GM18507 (cell line): Measurements from ENCODE around the gene RAB30.
A peak's percentile ranks its signal among the peaks of the same experiment; 100 is the strongest.
"Not testable (repeated sequence)": the region's sequence is repeated elsewhere in the genome, so short reads cannot be mapped to it uniquely, and the experiment has no call there.

ENCODE experiments used
- DNase-seq: peaks from one replicate; pipeline ENCODE4 v3.0.0; 2011; ENCODE audit warnings: low read depth; ENCODE audit not compliant: insufficient read length; ENCODE audit errors: extremely low spot score
- FAIRE-seq: peaks from 2 replicates; lab custom pipeline; 2011; peaks lifted over from hg19 to GRCh38; lab: Jason Lieb, UNC

Gene RAB30

DNA sequence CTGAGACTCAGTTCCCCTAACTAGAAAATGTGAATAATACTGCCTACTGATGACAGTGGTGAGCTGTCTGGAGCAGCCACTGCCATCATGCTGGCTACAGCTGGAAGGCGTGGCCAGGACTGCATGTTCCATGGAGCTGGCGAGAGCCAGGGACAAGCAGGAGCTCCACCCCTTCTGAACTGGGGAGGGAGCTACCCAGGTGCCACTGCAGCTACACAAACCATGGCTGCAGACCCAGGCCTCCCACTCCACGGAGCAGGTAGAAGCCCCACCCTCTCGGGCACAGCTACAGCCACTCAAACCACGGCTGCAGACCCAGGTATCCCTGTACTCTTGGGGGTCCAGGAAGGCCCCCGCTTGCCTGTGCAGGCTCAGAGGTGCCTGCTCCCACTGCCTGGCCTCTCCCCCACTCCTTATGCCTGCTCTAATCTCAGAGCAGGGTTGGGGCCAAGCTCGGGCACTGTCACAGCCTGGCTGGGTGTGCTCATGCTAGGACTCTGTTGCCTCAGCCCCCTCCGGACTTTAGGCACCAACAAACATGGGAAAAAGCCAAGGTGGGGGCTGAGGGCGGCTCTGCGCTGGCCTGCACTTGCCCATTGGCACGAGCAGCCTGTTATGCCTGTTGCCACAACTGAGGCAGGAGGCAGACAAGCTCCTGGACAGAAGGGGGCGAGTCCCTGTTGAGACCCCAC, 51.7 kb downstream of the RAB30 start:
- no peak for DNase-seq
- FAIRE-seq: no peak

DNA sequence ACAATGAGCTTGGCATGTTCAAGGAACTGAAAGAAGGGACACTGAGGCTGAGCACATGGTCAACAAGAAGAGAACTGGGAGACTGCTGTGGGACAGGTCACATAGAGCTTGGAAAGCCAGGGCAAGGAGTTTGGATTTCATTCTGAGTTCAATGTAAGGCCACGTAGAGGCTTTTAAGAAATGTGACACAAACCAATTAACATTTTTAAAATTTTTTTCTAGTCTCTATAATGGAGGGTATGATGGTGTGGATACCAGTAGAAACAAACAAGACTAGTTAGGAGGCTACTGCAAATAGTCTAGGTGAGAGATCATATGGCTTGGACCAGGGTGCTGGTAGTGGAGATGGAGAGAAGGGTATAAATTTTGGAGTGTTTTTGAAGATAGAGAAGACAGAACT, 56.7 kb downstream of the RAB30 start:
- DNase-seq (no peak), FAIRE-seq (no peak)

DNA sequence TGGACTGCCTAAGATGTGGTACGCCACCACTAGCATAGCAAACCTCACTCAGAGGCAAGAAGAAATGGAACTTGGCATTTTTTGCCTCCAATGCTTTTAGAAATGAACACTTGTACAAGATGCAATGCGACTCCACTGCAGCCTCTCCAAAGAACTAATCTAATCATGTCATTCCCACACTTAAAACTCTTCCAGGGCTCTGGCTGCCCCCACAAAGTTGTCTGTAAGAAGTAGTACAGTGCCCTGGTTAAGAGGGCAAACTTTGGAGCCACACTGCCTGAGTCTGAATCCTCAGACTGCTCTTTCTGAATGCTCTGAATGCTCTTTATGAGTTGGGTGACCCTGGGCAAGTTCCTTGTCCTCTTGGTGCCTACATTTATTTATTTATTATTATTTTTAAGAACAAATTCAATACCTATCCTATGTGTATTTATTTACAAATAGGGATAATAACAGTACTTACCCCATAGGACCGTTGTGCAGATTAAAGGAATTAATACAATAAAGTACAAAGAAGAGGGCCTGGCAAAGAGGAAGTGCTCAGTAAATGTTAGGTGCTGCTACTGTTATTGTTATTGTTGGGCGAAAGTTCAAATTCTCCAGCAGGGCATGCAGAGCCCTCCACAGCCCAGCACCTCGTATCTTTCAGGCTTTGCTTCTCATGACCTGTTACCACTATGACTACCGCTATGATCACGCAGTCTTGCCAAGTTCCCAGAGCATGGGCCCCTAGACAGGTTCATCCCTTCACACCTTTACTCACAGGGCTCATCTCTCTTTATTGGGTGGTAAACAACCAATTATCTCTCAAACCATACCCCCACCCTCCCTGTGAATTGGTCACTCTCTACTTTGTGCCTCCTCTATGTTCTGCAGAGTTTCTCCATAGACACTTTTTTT, 59.3 kb downstream of the RAB30 start:
- DNase-seq: no peak
- FAIRE-seq: no peak

DNA sequence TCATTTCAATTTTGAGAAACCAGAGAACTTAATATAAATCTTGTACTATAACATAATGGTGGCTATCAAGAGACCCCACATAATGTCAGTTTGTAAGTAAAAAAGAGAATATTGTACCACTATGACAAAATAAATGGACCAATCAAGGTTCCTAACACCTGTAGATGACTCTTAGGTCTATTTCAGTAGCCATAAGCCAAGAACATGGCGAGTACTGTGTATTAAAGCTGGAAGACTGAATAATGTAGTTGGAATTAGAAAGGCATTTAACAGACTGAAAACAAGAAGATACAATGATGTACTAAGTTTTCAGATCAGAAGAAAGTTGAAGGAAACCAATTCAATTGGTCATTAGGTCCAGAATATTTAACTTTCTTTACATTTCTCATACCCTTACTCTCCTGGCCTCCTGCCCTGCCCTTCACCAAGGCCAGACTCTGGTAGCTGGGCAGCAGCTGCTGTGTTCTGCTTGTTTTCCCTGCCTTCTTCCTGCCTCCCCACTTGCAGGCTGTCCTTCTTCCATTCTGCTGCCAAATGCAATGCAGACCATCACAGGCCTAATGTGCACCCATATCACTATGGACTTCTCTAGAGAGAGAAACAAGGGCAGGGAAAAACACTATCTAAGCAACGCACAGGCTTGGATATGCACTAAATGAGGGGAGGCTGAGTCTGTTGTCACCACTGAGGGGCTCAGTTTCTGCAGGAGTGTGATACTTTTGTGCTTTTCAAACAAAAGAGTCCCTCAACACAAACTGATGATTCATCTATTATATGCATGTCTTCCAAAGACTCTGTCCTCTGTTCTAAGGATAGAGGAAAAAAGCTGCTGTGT, 60.1 kb downstream of the RAB30 start:
- DNase-seq: no peak
- no peak for FAIRE-seq

DNA sequence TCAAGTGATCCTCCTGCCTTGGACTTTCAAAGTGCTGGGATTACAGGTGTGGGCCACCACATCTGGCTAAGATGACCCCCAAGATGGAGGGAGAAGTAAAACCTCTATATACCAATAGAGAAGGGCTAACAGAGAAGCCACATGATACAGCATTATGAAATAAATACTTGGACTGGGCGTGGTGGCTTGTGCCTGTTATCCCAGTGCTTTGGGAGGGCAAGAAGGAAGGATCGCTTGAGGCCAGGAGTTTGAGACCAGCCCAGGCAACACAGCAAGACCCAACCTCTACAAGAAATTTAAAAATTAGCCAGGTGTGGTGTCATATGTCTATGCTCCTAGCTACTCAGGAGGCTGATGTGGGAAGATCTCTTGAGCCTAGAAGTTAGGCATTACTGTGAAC, 61.7 kb downstream of the RAB30 start:
- DNase-seq (no peak), FAIRE-seq (no peak)

DNA sequence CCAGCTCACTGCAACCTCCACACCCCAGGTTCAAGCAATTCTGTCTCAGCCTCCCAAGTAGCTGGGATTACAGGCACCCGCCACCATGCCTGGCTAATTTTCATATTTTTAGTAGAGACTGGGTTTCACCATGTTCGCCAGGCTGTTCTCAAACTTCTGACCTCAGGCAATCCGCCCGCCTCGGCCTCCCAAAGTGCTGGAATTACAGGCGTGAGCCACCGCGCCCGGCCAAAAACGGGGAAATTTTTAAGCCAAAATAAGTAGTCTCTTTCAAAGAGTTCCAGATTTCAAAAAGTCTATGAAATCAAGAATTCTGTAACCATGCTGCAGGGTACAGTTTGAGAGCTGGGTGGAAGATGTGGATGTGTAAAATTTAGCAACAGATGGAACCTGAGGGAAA, 62.6 kb downstream of the RAB30 start:
- FAIRE-seq, DNase-seq: not testable (repeated sequence)

DNA sequence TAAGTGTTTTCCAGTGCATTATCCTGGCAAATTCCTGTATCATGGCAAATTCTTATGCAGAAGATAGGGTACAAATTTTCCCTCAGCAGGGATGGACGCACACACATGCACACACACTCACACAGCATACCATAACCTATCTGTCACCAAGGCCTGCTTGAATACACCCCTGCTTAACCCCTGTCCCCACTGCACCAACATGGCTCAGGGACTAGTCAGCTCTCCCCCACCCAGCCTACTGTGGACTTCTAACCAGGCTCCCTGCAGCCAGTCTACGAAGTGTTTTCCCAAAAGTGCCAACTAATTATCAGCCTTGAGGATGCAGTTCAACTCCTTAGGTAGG, 63.1 kb downstream of the RAB30 start:
- DNase-seq: no peak
- no peak for FAIRE-seq

DNA sequence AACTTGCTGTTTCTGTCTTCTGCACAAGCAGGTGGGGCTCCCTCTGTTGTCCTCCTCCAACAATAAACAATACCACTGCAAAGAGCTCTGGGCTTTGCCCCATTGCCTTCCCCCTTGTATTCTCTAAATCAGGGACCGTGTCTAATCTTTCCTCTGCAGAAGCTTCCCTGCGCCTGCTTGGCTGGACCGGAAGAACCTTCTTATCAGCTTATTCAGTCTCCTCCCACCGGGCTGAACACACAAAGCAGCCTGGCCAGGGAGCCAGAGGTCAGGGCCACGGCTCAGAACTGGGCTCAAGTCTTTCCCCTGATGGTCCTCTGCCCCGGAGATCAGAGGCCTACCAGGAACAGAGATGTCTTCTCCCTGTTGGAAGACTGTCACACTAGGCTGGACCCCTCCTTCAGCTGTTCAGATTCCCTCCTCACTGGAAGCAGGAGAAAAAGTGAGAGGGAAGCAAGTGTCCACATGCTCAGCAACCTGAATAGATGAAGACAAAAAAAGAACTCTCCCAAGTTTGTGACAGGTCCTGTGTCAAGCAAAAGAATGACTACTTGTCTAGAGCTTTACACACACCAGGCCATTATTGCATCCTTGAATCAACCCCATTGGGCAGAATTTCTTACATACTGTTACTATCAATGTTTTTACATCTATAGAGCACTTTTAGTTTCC, 63.7 kb downstream of the RAB30 start:
- FAIRE-seq (peak; percentile 21), DNase-seq (no peak)

DNA sequence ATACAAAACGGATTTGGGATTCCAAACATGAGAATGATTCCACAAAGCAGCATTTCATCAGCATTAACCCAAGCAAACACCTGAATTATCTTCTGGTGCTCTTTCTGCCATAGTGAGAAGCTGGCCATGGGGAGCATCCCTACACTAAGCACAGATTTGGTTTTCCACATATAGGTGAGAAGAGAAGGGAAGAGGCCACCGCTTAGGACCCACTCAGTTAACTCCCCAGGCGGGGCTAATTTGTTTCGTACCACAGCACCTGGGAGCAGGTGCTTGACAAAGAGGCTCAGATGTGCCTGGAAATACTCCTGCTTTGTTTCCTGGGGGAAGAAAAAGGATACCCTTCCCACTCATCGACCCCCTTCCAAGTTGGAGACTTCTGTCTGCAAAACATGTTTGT, 64.2 kb downstream of the RAB30 start:
- no peak for DNase-seq
- no peak for FAIRE-seq

DNA sequence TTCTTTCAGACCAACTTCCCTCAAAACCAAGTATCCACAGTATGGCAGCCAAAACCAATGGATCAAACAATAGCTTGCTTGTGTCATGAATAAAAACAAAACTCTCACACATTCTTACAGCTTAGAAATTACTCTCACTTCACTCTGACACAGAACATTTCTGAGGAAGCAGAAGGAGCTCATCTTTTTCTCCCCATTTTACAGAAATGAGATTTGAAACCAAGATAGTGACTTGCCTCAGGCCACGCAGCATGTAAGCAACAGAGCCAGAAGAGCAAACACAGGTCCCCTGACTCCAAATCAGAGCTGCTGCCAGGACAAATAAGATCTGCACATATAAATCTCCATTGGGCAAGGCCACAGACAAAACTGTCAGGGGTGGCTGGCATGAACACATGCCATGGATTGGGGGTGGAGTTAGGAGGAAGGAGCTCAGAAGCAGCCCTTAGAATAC, 64.8 kb downstream of the RAB30 start:
- DNase-seq (peak; percentile 23), FAIRE-seq (peak; percentile 78)

DNA sequence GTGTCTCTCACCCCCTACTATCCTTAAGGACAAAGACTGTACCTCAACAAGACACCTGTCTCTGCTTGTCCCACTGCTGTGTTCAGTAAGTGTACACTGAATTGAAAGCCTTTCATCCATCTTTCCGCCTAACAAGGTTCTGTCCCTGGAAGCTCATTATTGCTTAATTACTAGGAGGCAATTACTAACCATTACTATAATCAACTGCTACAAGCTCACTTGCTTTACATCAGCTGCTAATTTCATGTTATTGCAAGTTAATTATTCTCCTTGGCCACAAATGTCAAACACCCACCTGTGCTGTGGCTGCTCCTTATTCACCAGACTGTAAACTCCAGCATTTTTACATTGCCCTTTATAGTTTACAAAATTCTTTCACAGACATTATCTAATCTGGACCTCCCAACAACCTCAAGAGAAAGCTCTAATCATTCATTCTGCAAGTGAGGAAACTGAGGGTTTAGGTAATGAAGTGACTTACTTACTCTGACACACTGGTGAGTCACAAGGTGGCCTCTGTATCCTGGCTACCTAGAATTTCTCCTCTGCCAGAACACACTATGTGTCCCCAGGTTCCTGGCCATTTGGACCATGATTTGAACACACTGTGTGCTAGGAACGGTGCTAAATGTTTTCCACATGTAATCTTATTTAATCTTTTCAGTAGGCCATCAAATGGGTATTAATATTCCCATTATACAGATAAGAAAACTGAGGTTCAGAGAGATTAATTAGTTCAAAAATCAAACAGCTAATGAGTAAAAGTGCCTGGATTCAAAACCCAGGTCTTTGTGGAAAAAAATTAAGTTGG, 66.7 kb downstream of the RAB30 start:
- DNase-seq: no peak
- FAIRE-seq: peak; percentile 38

DNA sequence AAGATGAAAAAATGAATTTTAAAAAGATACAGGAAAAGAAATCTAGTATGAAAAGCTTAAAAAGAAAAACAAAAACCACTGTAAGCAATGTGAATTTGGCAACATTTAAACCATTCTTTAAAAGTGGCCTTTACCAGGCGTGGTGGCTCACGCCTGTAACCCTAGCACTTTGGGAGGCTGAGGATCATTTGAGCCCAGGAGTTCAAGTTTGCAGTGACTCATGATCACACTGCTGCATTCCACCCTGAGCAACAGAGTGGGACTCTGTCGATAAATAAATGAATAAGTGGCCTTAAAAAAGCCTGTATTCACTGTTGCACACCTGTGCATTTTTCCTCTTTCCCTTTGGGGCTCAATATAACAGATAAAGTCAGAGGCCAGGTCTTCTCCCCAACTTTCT, 69.2 kb downstream of the RAB30 start:
- FAIRE-seq (no peak), DNase-seq (no peak)

DNA sequence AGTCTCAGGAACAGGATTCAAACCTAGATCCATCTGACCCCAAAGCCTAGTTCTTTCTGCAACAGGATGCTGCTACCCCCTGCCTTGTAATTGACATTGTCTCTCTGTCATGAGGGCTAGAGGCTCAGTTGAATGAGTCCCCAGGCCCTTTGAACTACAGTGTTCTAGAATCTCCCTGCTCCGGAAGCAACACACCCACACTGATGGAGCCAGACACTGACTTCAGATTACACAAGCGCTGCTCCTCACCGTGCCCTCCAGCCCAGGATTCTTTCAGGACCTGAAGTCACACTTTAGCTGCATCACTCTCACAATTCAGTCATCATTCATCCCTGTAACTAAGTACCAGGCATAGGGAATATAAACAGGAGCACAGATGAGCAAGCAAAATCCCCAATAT, 69.6 kb downstream of the RAB30 start:
- no peak for DNase-seq
- no peak for FAIRE-seq

DNA sequence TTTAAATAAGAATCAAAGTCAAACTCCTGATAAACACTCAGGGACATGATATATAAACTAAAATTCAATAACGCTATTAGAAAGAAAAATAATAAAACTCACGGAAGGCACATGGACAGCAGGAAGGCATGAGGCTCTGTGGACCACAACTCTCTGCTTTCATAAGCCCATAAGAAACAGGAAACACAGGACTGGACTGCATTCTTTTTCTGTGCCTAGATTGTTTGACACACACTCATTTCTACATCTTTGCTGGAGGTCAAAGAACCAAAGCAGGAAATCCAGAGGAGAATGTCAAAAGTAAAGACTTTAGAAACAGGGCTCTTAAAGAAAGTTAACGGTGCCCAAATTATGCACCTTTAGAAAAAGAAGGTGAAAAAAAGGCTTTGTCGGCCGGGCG, 71.3 kb downstream of the RAB30 start:
- FAIRE-seq (no peak), DNase-seq (no peak)

DNA sequence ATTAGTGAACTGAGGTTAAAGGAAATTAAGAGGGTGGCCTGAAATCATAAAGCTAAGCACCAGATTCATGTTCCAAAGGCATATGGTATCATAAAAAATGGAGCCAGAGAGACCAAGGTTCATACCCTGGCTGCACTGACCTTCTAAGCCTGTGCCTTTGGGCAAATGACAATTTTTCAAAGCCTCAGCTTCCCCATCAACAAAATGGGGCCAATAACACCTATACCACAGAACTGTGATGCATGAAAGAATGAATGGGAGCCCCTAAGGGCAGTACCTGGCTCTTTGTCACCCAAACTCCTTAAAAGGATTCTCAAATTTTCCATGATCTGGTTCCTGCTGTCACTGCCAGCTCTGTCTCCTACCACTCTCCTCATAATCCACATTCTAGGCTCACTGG, 72.5 kb downstream of the RAB30 start:
- no peak for DNase-seq
- FAIRE-seq: no peak

DNA sequence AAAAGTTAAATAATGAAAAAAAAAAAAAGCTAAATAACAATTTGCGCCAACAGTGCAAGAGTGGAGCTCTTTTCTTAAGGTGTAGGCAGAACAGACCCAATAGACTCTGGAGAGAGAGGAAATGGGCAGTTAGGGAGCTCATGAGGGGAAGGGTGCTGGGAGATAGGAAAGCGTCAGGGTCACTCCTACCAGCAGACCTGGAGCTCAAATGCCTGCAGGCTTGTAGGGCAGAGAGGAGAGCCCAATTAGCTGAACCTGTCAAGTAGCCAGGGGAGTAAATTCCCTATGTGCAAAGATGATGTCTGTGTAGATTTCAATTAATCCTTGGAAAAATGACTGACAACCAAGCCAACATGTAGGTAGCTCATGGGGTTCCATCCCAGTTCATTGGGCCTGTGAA, 73.0 kb downstream of the RAB30 start:
- no peak for FAIRE-seq
- DNase-seq: no peak

DNA sequence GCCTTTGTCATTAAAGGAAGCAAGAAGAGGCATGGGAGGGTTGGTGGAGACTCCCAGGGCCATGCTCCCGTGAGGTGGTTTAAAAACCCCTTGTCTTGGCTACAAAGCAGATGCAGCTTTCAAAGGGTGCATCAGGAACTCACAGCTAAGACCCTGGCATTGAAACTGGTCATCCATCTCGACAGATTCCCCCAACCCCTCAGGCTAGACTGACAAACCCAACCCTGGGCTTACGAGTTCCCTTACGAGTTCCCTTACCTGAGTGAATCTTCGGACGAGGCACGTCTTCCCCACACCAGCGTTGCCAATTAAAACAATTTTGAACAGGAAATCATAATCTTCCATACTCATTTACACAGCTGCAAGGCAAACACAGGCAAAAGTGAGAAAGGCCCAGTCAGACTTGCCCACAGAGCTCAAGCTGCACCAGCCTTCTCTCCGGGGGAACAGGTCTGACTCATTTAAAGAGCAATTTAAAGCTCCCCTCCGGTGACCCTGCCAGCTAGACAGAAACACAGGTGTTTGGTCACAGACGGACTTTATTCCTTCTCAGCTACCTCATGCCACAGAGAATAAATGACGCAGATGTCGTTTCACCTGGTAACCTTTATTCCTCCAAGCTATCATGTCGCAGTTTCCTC, 74.6 kb downstream of the RAB30 start:
- peak; percentile 93 for FAIRE-seq
- peak; percentile 67 for DNase-seq

DNA sequence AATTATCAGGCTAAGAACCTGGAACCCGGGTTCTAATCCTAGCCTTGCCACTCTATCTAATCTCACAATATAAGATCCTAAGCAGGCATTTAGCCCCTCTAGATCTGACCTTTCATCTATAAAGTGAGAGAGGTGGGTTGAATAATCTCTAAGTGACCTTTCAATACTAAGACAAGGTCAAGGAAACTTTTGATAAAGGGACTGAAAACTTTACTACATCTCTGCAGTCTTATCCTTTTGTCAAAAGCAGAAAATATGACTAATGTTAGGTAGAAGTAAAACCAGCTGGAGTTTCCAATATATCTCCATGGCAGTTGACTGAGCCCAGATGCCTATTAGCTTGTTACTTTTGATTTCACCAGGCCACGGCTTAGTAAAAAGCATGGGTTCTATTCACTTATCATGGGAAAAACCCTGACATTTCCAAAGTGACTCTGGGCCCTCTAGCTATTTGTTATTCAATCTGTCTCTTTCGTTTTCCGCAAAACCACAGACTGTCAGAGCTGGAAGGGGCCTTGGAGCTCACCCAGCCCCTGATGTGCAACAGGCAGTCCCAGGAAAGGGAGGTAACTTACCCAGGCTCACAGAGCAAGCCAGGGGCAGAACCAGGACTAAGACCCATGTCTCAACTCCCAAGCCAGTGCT, 75.8 kb downstream of the RAB30 start:
- DNase-seq: no peak
- peak; percentile 61 for FAIRE-seq
